ENCODE data around the gene IL32.

IL32 gene

DNA sequence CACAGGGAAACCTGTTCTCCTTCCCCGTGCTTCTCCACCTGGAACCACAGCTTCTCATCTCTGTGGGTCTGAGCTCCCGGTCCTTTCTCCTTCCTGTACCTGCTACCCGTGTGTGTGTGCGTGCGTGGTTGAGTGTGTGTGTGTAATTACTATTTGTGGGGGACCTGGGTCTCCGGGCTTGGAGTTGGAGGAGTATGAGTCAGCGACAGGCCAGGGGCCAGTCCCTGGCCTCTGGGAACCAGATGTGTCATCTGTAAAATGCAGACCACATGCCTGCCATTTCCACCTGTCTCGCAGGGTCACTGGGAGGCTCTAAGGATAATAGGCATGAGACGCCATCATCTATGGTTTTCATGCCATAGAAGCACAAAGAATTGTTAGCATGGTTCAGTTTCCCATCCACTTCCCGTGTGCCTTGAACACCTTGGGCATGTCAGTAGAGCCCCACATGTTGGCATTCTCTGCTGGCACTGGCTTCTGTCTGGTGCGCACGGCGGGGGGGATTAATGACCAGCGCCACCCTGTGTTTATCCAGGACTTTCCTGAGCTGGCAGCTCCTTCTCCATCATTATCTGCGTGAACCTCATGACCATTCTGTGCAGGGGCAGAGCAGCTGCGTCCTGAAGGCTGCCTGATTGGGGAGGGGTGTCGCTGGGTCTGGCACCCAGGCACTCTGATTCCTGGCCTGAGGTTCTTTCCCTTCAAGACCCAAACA lies 48.5 kb downstream of the IL32 start:
- TF ChIP-seq, protein P1, sequence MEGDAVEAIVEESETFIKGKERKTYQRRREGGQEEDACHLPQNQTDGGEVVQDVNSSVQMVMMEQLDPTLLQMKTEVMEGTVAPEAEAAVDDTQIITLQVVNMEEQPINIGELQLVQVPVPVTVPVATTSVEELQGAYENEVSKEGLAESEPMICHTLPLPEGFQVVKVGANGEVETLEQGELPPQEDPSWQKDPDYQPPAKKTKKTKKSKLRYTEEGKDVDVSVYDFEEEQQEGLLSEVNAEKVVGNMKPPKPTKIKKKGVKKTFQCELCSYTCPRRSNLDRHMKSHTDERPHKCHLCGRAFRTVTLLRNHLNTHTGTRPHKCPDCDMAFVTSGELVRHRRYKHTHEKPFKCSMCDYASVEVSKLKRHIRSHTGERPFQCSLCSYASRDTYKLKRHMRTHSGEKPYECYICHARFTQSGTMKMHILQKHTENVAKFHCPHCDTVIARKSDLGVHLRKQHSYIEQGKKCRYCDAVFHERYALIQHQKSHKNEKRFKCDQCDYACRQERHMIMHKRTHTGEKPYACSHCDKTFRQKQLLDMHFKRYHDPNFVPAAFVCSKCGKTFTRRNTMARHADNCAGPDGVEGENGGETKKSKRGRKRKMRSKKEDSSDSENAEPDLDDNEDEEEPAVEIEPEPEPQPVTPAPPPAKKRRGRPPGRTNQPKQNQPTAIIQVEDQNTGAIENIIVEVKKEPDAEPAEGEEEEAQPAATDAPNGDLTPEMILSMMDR (IDR thresholded peaks at IDR 0.05; ENCODE audit: low read depth, low read length) = no peak
- no peaks in the 10 kb centered on the region for H3K27me3 ChIP-seq (ENCODE audit: insufficient read depth, low read depth, severe bottlenecking)
- no peak overlapping the region for H3K27ac ChIP-seq
- no peak overlapping the region for H3K4me3 ChIP-seq (ENCODE audit: low read depth, low read length)
- DNase-seq = no peak
- peaks cover 12% of the 10 kb centered on the region for H3K36me3 ChIP-seq
- H3K9me3 ChIP-seq (ENCODE audit: severe bottlenecking) = no peaks in the 10 kb centered on the region

DNA sequence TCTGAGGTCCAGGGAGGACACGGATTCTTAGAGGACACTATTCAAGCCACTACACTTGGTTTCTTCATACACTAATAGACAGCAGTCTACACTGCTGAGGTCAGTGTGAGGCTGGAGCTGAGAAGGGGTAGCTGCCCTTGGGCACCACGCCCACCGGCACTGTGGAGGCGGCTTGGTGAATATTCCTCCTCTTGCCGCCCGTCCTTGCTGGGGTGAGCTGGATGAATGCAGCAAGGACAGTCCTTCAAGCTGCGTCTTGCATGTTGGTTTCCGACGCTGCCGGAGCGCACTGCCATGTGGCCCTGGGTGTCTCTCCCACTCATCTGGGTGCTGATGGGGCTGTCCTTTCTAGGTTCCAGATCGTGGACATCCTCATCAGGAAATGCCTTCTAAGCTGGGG lies 49.6 kb downstream of the IL32 start:
- TF ChIP-seq, protein P1 (IDR thresholded peaks at IDR 0.05; ENCODE audit: low read depth, low read length) = no peak
- no peaks in the 10 kb centered on the region for H3K27me3 ChIP-seq (ENCODE audit: insufficient read depth, low read depth, severe bottlenecking)
- no peak overlapping the region for H3K27ac ChIP-seq
- no peak overlapping the region for H3K4me3 ChIP-seq (ENCODE audit: low read depth, low read length)
- no peak for DNase-seq
- H3K36me3 ChIP-seq = peaks cover 18% of the 10 kb centered on the region
- H3K9me3 ChIP-seq (ENCODE audit: severe bottlenecking) = no peaks in the 10 kb centered on the region

DNA sequence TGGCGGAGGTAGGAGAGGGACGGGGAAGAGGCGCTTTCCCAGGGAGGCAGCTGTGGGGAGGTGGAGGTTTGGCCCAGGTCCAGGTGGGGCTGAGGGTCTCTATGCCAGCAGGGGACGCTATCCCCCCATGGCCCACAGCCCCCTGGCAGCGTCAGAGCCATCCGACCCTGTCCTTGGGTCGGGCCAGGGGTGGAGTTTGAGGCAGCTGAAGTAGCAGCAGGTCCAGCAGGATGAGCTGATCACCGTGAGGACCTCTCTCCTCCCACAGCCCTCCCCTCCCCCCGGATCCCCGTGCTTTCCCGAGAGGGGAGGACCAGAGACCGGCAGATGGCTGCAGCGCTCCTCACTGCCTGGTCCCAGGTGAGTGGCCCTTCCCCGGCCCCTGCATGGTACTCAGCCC lies 50.1 kb downstream of the IL32 start:
- Histone ChIP-seq H3K36me3 (peaks cover 21% of the 10 kb centered on the region), H3K4me3 (ENCODE audit: low read depth, low read length) (no peak overlapping the region), H3K27ac (no peak overlapping the region; the same call in 1 of the 2 replicates), H3K27me3 (ENCODE audit: insufficient read depth, low read depth, severe bottlenecking) (no peaks in the 10 kb centered on the region), H3K9me3 (ENCODE audit: severe bottlenecking) (no peaks in the 10 kb centered on the region)
- peak; percentile 90 for DNase-seq
- TF ChIP-seq, protein P1 (IDR thresholded peaks at IDR 0.05; ENCODE audit: low read depth, low read length) = peak; percentile 83

DNA sequence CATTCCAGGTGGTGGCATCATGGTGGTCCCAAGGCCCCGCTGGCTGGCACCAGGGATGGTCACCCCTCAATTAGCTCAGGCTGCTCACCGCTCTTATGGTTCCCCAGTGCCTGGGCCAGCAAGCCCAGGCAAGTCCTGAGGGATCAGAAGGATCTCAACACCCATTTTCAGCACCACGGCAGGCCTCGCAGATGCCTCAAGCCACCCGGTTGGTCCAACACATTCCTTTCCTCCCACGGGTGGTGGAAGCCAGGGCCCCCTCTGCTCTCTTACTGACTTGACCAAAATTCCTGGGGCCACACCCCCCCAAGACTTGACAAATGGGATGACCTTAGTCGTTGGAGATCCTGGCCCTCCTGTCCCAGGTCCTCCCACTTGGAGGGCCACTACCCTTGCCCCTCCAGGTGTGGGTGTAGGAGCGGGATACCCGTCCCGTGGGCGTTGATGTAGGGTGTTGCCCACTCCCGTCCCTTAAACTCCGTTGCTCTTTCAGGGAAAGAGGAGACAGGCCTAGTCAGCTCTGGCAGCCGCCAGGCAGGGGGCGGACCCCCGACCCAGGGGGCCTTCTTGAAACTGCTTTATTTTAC lies 52.9 kb downstream of the IL32 start:
- no peaks in the 10 kb centered on the region for H3K9me3 ChIP-seq (ENCODE audit: severe bottlenecking)

DNA sequence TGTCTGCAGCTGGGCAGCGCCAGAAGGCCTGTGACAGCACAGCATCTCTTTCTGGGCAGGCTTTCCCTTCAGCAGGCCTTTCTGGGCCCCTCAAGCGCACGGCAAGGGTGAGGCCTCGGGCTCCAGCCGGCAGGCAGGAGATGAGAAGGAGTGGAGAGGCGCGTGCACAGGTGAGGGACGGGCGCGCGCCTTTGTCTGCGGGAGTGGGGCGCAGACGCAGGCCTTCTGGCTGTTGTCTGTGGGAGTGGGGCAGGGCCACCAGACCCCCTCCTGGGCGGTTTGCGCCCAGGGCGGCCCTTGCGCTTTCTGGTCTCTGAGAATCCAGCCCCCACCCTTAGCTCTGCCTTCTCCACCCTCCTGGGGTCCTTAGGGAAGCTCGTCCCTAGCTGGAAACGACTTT lies 53.4 kb downstream of the IL32 start:
- Histone ChIP-seq H3K27me3 (ENCODE audit: insufficient read depth, low read depth, severe bottlenecking) (no peaks in the 10 kb centered on the region), H3K27ac (no peak overlapping the region), H3K4me3 (ENCODE audit: low read depth, low read length) (no peak overlapping the region), H3K9me3 (ENCODE audit: severe bottlenecking) (no peaks in the 10 kb centered on the region), H3K36me3 (peaks cover 21% of the 10 kb centered on the region)
- TF ChIP-seq, protein P1 (IDR thresholded peaks at IDR 0.05; ENCODE audit: low read depth, low read length) = no peak
- no peak for DNase-seq

More for the DNA sequence above, 52.9 kb downstream of the IL32 start:
- Histone ChIP-seq H3K36me3 (peaks cover 21% of the 10 kb centered on the region), H3K4me3 (ENCODE audit: low read depth, low read length) (no peak overlapping the region), H3K27me3 (ENCODE audit: insufficient read depth, low read depth, severe bottlenecking) (no peaks in the 10 kb centered on the region), H3K27ac (no peak overlapping the region)
- DNase-seq = no peak
- TF ChIP-seq, protein P1 (IDR thresholded peaks at IDR 0.05; ENCODE audit: low read depth, low read length) = no peak

All from WERI-Rb-1 (cell line).